BLaER1 treated with 17β-estradiol and CSF1 and Interleukin-3, amounts not matched to agents 10 nM and 100 nM (cell line): ENCODE results near the gene NBAS.
A peak's percentile ranks its signal among the peaks of the same experiment; 100 is the strongest.

Experiments used
- H3K27ac ChIP-seq, 11 experiments: shearing (Covaris generic); formaldehyde crosslinking; 2 replicates each; pipeline ENCODE4 v1.8.1; 2022
- H3K27me3 ChIP-seq, 11 experiments: shearing (Covaris generic); formaldehyde crosslinking; 2 replicates each; pipeline ENCODE4 v1.8.1; 2022
- H3K36me3 ChIP-seq, 11 experiments: shearing (Covaris generic); formaldehyde crosslinking; 2 replicates each; pipeline ENCODE4 v1.8.1; 2022
- H3K4me1 ChIP-seq, 10 experiments: shearing (Covaris generic); formaldehyde crosslinking; 2 replicates each; pipeline ENCODE4 v1.8.1; 2022
- H3K4me2 ChIP-seq, 11 experiments: shearing (Covaris generic); formaldehyde crosslinking; 2 replicates each; pipeline ENCODE4 v1.8.1; 2022
- H3K4me3 ChIP-seq, 10 experiments: shearing (Covaris generic); formaldehyde crosslinking; 2 replicates each; pipeline ENCODE4 v1.8.1; 2022
- H3K9ac ChIP-seq, 11 experiments: shearing (Covaris generic); formaldehyde crosslinking; 2 replicates each; pipeline ENCODE4 v1.8.1; 2022
- H3K9me3 ChIP-seq, 11 experiments: shearing (Covaris generic); formaldehyde crosslinking; replicated peaks in 1 of 11; 2 replicates each; pipeline ENCODE4 v1.8.1; 2022
- H4K20me1 ChIP-seq, 11 experiments: shearing (Covaris generic); formaldehyde crosslinking; 2 replicates each; pipeline ENCODE4 v1.8.1; 2022
- Cebpa-rat ChIP-seq, 11 experiments: shearing (Covaris generic); IDR thresholded peaks; 2 replicates each; pipeline ENCODE4 v1.8.1; 2022

Gene NBAS

DNA sequence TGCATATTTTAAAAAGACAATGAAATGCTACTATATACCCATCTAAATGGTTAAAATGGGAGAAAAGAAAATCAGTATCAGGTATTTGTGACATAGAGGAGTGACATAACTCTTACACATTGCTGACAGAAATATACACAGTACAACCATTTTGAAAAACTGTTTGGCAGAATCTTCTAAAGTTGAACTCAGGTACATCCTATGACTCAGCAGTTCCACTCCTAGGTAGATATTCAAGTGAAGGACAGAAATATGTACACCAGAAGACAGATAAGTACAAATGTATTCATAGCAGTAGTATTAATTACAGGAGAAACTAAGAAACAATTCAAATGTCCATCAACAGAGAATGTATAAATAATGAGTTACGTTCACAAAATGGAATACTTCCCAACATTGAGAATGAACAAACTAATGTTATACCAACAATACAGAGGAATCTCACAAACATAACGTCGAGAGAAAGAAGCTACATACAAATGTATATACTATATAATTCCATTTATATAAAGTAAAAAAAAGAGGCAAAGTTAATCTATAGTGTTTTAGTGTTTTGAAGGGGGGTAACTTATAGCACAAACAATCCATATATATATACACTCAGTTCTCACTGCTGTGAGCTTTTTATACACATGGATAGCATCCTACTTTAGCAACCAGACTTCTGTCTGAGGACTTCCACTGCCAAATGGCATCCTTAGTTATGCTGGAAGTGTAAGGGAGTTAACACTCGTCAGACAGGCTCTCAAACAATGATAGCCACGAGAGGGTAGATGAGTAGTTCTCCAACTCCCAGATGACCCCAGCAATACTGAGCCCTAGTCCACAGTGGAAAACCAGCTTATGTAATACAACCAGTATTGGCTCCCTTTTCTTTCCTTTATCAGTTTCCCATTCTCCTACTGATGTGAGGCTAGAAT lies 172.5 kb downstream of the NBAS start:
- no peak for TF ChIP-seq Cebpa-rat (IDR thresholded peaks at IDR 0.05)
- Histone ChIP-seq H3K36me3 (peaks cover 5 to 81% (median 16%) of the 10 kb centered on the region in 11 experiments; a peak in 15 of 22 replicates), H3K27ac (no peak overlapping the region), H3K27me3 (no peaks in the 10 kb centered on the region), H3K4me3 (no peak overlapping the region), H3K9ac (no peak overlapping the region), H3K4me1 (no peaks in the 10 kb centered on the region), H3K9me3 (no peaks in the 10 kb centered on the region), H3K4me2 (no peak overlapping the region), H4K20me1 (no peaks in the 10 kb centered on the region)

DNA sequence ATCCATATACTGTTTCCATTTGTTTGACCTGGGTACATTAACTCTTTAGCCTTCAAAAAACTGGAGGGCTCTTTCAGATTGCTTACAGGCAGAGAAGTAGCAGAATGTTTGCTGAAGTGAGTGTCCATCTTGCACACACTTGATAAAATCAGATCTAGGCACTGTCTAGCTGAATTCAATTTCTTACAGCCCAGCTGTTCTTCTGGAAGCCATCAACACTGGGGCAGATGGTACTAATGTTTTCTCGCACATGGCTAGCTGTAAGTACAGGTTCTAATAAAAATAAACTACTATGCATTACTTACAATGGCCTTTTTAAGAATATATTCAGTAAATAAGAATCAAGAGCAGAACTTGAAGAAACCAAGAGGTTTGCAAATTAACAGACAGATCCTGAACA lies 175.9 kb downstream of the NBAS start:
- Histone ChIP-seq H3K36me3 (peaks cover 6 to 71% (median 30%) of the 10 kb centered on the region in 11 experiments; a peak in 18 of 22 replicates), H3K4me1 (no peaks in the 10 kb centered on the region), H4K20me1 (no peaks in the 10 kb centered on the region), H3K4me2 (no peak overlapping the region), H3K27ac (no peak overlapping the region), H3K9me3 (no peaks in the 10 kb centered on the region), H3K27me3 (no peaks in the 10 kb centered on the region), H3K9ac (no peak overlapping the region), H3K4me3 (no peak overlapping the region)
- TF ChIP-seq Cebpa-rat (IDR thresholded peaks at IDR 0.05) = no peak

DNA sequence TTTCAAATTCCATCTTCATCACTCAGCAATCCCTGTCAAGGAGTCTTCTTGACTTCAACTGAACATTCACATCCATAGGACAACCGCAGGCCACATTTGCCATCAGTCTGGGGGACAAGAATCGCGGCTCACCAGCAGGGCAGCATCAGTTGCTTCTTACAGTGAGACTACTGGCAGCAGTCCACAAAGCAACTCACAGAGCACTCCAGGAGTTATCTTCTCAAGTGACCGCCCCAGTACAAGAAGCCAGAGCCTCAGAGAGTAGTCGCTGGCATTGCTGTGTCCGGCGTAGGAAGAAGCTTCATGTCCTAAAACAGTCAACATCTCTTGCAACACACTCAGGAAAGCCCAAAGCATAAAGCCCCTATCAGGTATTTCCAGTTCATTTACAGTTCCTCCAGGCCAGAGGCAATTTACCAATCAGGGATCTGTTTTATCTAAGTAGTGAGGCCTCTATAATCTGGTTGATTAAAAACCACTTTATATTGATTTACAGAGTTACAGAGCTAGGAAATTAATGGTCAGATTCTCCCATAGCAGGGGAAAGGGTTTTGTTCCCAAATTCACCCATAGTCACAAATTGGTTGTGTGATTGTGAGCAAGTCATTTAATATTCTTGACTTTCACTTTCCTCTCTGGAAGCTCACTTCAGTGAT lies 177.3 kb downstream of the NBAS start:
- Histone ChIP-seq H3K4me2 (no peak overlapping the region), H3K9me3 (no peaks in the 10 kb centered on the region), H3K4me3 (no peak overlapping the region), H3K27me3 (no peaks in the 10 kb centered on the region), H3K9ac (no peak overlapping the region), H3K4me1 (peaks cover 0 to 6% (median 2%) of the 10 kb centered on the region in 10 experiments; a peak in 6 of 20 replicates), H4K20me1 (no peaks in the 10 kb centered on the region), H3K36me3 (peaks cover 3 to 70% (median 31%) of the 10 kb centered on the region in 11 experiments; a peak in 16 of 22 replicates), H3K27ac (no peak overlapping the region)
- TF ChIP-seq Cebpa-rat (IDR thresholded peaks at IDR 0.05) = no peak

- no peaks in the 10 kb centered on the region for H3K27me3 ChIP-seq
- no peaks in the 10 kb centered on the region for H4K20me1 ChIP-seq
- H3K4me1 ChIP-seq = peaks cover 0 to 13% (median 4%) of the 10 kb centered on the region in 10 experiments; a peak in 6 of 20 replicates
- no peak for TF ChIP-seq Cebpa-rat (IDR thresholded peaks at IDR 0.05)
- H3K36me3 ChIP-seq = peaks cover 11 to 67% (median 33%) of the 10 kb centered on the region in 11 experiments; a peak in 21 of 22 replicates
- H3K27ac ChIP-seq = no peak overlapping the region
- H3K9me3 ChIP-seq = no peaks in the 10 kb centered on the region
- no peak overlapping the region for H3K4me3 ChIP-seq
- H3K4me2 ChIP-seq = peak overlapping the region in 2 of 11 experiments; percentile 38 to 50; a peak in 3 of 22 replicates
- no peak overlapping the region for H3K9ac ChIP-seq
Measured at GRCh38 chr2:15378148-15378908, 182.8 kb downstream of the NBAS start.

GRCh38 chr2:15377202-15377601 lies 183.9 kb downstream of the NBAS start:
- no peak for TF ChIP-seq Cebpa-rat (IDR thresholded peaks at IDR 0.05)
- Histone ChIP-seq H3K4me3 (no peak overlapping the region), H3K4me1 (peaks cover 0 to 13% (median 4%) of the 10 kb centered on the region in 10 experiments; a peak in 6 of 20 replicates), H3K9ac (no peak overlapping the region), H3K9me3 (no peaks in the 10 kb centered on the region), H3K27ac (no peak overlapping the region), H3K36me3 (peaks cover 16 to 67% (median 28%) of the 10 kb centered on the region in 11 experiments; a peak in 21 of 22 replicates), H3K4me2 (no peak overlapping the region), H3K27me3 (no peaks in the 10 kb centered on the region), H4K20me1 (no peaks in the 10 kb centered on the region)

DNA sequence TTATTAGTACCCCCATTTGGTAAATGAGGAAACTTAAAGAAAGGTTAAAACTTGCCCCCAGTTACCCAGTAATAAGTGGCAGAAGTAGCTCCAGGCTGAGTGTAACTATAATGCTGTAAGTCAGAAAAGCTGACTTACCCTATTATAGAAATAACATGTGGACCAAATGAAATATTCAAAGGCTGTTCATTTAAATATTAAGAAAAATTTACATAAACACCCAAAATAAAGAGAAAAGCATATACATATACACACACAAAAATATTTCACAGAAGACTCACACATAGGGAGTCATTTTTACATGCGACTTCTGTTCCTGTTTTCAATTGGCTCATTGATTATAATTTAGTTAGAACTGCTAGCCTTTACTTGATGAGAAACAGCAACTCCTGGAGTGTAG lies 189.1 kb downstream of the NBAS start:
- Histone ChIP-seq H4K20me1 (no peaks in the 10 kb centered on the region), H3K9ac (no peak overlapping the region), H3K27ac (no peak overlapping the region), H3K36me3 (peaks cover 30 to 73% (median 36%) of the 10 kb centered on the region in 11 experiments), H3K27me3 (no peaks in the 10 kb centered on the region), H3K9me3 (no peaks in the 10 kb centered on the region), H3K4me1 (peaks cover 0 to 20% (median 15%) of the 10 kb centered on the region in 10 experiments; a peak in 15 of 20 replicates), H3K4me2 (no peak overlapping the region), H3K4me3 (no peak overlapping the region)
- no peak for TF ChIP-seq Cebpa-rat (IDR thresholded peaks at IDR 0.05)

- no peak for TF ChIP-seq Cebpa-rat (IDR thresholded peaks at IDR 0.05)
- no peak overlapping the region for H3K4me3 ChIP-seq
- H3K9ac ChIP-seq = no peak overlapping the region
- no peak overlapping the region for H3K27ac ChIP-seq
- H3K4me1 ChIP-seq = peaks cover 0 to 21% (median 16%) of the 10 kb centered on the region in 10 experiments; a peak in 15 of 20 replicates
- no peaks in the 10 kb centered on the region for H3K27me3 ChIP-seq
- no peaks in the 10 kb centered on the region for H3K9me3 ChIP-seq
- H3K4me2 ChIP-seq = no peak overlapping the region
- H4K20me1 ChIP-seq = no peaks in the 10 kb centered on the region
- peaks cover 30 to 75% (median 50%) of the 10 kb centered on the region in 11 experiments for H3K36me3 ChIP-seq
Measured at GRCh38 chr2:15369129-15369528, 192.0 kb downstream of the NBAS start.

- Histone ChIP-seq H3K4me1 (peaks cover 0 to 21% (median 16%) of the 10 kb centered on the region in 10 experiments; a peak in 15 of 20 replicates), H3K9ac (no peak overlapping the region), H3K36me3 (peaks cover 24 to 66% (median 39%) of the 10 kb centered on the region in 11 experiments; a peak in 21 of 22 replicates), H3K27ac (no peak overlapping the region), H3K4me2 (peak overlapping the region in 6 of 11 experiments; percentile 7 to 39 (median 24); a peak in 8 of 22 replicates), H3K9me3 (no peaks in the 10 kb centered on the region), H4K20me1 (no peaks in the 10 kb centered on the region), H3K4me3 (no peak overlapping the region), H3K27me3 (no peaks in the 10 kb centered on the region)
- TF ChIP-seq Cebpa-rat (IDR thresholded peaks at IDR 0.05) = no peak
Measured at GRCh38 chr2:15367715-15368114, 193.4 kb downstream of the NBAS start.
